GM18505 (cell line): ENCODE measurements around the gene C11orf71.

Source experiments
- ATAC-seq: cut with Tn5 transposase; IDR thresholded peaks from one replicate; pipeline ENCODE4 v1.9.1; 2021; ENCODE audit not compliant: unreplicated experiment
- POLR2A ChIP-seq: IDR thresholded peaks from 4 replicates; pipeline ENCODE4 v1.6.1; 2011; ENCODE audit warnings: borderline replicate concordance; ENCODE audit not compliant: insufficient read depth, insufficient read length; ENCODE audit errors: extremely low read depth

The C11orf71 gene

DNA sequence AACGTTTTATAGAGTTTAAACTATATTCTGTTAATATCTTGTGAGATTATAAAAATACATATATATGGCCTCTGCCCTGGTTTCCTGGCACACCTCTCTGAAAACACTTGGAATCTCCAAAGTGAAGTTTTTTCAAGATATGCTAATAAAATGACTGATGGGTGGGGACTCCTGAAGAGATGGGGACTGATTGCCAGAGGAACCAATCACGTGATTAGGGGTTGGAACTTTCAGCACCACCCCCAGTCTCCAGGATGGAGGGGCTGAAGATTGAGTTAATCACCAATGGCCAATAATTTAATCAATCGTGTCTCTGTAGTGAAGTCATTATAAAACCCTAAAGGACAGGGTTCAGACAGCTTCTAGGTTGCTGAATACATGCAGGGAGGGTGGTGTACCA lies 37.4 kb downstream of the C11orf71 start:
- TF ChIP-seq POLR2A: no peak
- ATAC-seq: no peak

GRCh38 chr11:114362326-114362725 lies 38.0 kb downstream of the C11orf71 start:
- TF ChIP-seq POLR2A: no peak
- no peak for ATAC-seq

DNA sequence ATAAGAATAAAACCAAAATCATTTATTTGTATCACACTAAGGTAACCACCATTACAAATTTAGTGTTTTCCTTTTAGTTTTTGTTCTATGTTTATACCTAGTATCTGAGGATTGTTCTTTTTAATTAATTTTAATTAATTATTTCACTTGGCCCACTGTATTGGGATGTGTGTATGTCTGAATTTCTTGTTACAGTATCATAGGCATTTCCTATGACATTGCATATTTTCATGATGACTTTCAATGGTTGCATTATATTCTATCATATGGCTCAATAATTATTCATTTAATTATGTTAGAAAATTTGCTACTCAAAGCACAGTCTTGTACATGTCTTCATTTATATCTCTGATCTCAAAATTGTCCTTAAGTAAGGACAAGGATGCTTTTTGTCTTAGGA lies 41.0 kb downstream of the C11orf71 start:
- no peak for ATAC-seq
- no peak for TF ChIP-seq POLR2A

DNA sequence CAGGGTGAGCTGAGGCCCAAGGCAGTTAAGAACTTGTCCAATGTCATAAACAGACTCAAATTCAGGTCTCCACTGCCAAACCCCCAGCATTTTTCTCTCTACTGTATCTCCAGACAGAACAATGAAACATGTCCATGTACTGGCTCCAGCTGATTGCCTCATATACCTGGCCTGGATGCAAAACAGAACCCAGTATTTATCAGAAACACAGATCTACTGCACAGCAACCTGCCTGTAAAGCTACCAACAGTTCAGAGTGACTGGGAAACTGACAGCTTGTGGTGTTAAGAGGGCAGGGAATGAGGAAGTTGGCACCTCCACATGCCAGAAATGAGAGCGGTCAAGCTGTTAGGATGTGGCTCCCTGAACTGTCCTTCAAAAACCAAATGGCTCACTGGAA lies 41.6 kb downstream of the C11orf71 start:
- TF ChIP-seq POLR2A: no peak

DNA sequence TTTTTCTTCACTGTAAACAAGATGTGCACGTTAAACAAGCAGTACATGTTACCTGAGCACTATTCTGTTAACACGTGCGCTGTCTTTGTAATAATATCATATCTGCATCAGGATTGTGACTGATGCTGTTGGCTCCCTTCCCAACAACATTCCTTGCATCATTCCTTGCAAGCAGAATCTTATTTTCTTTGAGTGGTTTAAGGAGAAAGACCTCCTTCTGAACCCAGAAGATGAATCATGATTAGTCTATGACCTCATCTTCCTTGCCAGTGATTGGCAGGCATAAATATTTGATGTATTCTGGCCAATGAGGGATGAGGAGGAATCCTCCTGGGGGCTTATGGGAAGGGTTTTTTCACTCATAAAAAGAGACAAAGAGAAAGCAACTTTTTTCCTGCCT lies 46.2 kb downstream of the C11orf71 start:
- no peak for ATAC-seq
- TF ChIP-seq POLR2A: no peak

More for the DNA sequence above, 41.6 kb downstream of the C11orf71 start:
- no peak for ATAC-seq

DNA sequence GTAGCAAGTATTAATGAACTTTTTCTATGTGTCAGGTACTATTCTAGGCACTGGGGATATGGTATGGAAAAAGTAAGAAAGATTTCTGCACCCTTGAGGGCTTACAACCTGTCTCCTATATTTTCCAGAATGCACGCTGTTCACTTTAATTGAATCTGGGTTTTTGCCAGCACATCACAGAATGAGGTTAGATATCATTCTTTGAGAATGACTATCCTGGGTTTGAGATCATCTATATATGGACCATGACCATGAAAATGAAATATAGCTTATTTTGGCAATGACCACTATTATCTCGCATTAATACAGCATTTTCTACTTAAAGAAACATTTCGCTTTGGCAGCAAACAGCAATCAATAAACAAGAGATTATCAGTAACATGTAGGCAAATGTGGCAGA lies 46.9 kb downstream of the C11orf71 start:
- no peak for ATAC-seq
- no peak for TF ChIP-seq POLR2A

GRCh38 chr11:114350022-114350421 lies 50.3 kb downstream of the C11orf71 start:
- ATAC-seq: no peak
- no peak for TF ChIP-seq POLR2A
